Activated CD8-positive, alpha-beta T cell treated with anti-CD3 and anti-CD28 coated beads for 36 hours (primary cell): Measurements from ENCODE around the gene CST9L. TPM values are rescaled to one million over a fixed set of nuclear protein-coding genes. Genes with fewer than 3 reads are reported as not detected.

Source experiments
- ATAC-seq: fragments of 200-7000 bp; cut with Tn5 transposase; one replicate; pipeline ENCODE4 v1.10.0; 2021; ENCODE audit warnings: mild to moderate bottlenecking, moderate library complexity
- CTCF ChIA-PET: fragments of 350-600 bp; sonication (Branson Sonifier 250); formaldehyde crosslinking; loops from one replicate; lab custom pipeline; 2021; ENCODE audit warnings: antibody characterized with exemption; lab: Charles Lee
- POLR2A ChIA-PET: fragments of 350-600 bp; sonication (Branson Sonifier 250); formaldehyde crosslinking; loops from one replicate; lab custom pipeline; 2021; ENCODE audit warnings: antibody characterized with exemption; lab: Charles Lee
- DNase-seq: peaks from one replicate; pipeline ENCODE4 v3.0.0-alpha.2; 2020
- H3K27ac Mint-ChIP-seq: one replicate; pipeline ENCODE4 v1.8.0; 2021; ENCODE audit warnings: mild to moderate bottlenecking, mixed read lengths
- H3K27me3 Mint-ChIP-seq: one replicate; pipeline ENCODE4 v1.8.0; 2021; ENCODE audit warnings: mixed read lengths
- H3K36me3 Mint-ChIP-seq: one replicate; pipeline ENCODE4 v1.8.0; 2021; ENCODE audit warnings: low read depth, mixed read lengths
- H3K4me1 Mint-ChIP-seq: one replicate; pipeline ENCODE4 v1.8.0; 2021; ENCODE audit warnings: low read depth, mixed read lengths
- H3K4me3 Mint-ChIP-seq: one replicate; pipeline ENCODE4 v1.8.0; 2021; ENCODE audit warnings: mild to moderate bottlenecking, moderate library complexity, mixed read lengths
- H3K9me3 Mint-ChIP-seq: one replicate; pipeline ENCODE4 v1.8.0; 2021; ENCODE audit warnings: mixed read lengths
- CTCF ChIP-seq: fragments of 200-600 bp; IDR thresholded peaks from one replicate; pipeline ENCODE4 v1.8.0; 2022; ENCODE audit warnings: antibody characterized with exemption, mild to moderate bottlenecking
- intact Hi-C: fragments of 100-400 bp; cut with micrococcal nuclease; formaldehyde crosslinking; loops from one replicate; pipeline ENCODE4 v1.10.0; 2022
- total RNA-seq, 2 experiments: library from RNA; stranded (reverse); gene quantifications; one replicate each; pipeline ENCODE4 v1.2.3, GENCODE V29; 2021

CST9L gene
- total RNA-seq, 2 experiments from 2014 or later, result not detected

GRCh38 chr20:23586735-23587525 lies 18.6 kb upstream of the CST9L start:
- no peak overlapping the region for H3K27ac Mint-ChIP-seq
- POLR2A ChIA-PET, result no interaction called here

GRCh38 chr20:23585808-23586734 lies 17.8 kb upstream of the CST9L start:
- DNase-seq (no peak), ATAC-seq (no peak)
- H3K27ac Mint-ChIP-seq, result no peak overlapping the region
- ChIA-PET POLR2A (no interaction called here), CTCF (interaction anchor here (1.2 kb wide), 1 partner anchor 21 kb away, joined by 3 read pairs; no protein-coding TSS in a partner anchor)
- H3K9me3 Mint-ChIP-seq, result no peaks in the 10 kb centered on the region
- no peak for TF ChIP-seq CTCF
- peaks cover 4% of the 10 kb centered on the region for H3K4me1 Mint-ChIP-seq
- no peaks in the 10 kb centered on the region for H3K36me3 Mint-ChIP-seq
- intact Hi-C loops, result no loop called here
- H3K4me3 Mint-ChIP-seq, result no peak overlapping the region
- peaks cover 14% of the 10 kb centered on the region for H3K27me3 Mint-ChIP-seq

More at GRCh38 chr20:23586735-23587525, 18.6 kb upstream of the CST9L start:
- no peak for ATAC-seq
- TF ChIP-seq CTCF, result no peak
- intact Hi-C loops, result no loop called here
- CTCF ChIA-PET, result interaction anchor here (1.2 kb wide), 1 partner anchor 20 kb away, joined by 3 read pairs; no protein-coding TSS in a partner anchor
- Mint-ChIP-seq H3K4me1 (peaks cover 4% of the 10 kb centered on the region), H3K36me3 (no peaks in the 10 kb centered on the region), H3K27me3 (peaks cover 10% of the 10 kb centered on the region), H3K9me3 (no peaks in the 10 kb centered on the region), H3K4me3 (no peak overlapping the region)
- DNase-seq, result no peak

GRCh38 chr20:23585449-23585807 lies 17.1 kb upstream of the CST9L start:
- intact Hi-C loops, result no loop called here
- H3K27me3 Mint-ChIP-seq, result peaks cover 14% of the 10 kb centered on the region
- POLR2A ChIA-PET, result no interaction called here
- TF ChIP-seq CTCF, result no peak
- ATAC-seq, result no peak
- peaks cover 4% of the 10 kb centered on the region for H3K4me1 Mint-ChIP-seq
- no peak overlapping the region for H3K4me3 Mint-ChIP-seq
- no peaks in the 10 kb centered on the region for H3K36me3 Mint-ChIP-seq
- CTCF ChIA-PET, result no interaction called here
- no peak overlapping the region for H3K27ac Mint-ChIP-seq
- no peaks in the 10 kb centered on the region for H3K9me3 Mint-ChIP-seq
- no peak for DNase-seq

- H3K4me1 Mint-ChIP-seq, result peaks cover 4% of the 10 kb centered on the region
- intact Hi-C loops, result no loop called here
- H3K27me3 Mint-ChIP-seq, result peaks cover 16% of the 10 kb centered on the region
- no peak for TF ChIP-seq CTCF
- H3K4me3 Mint-ChIP-seq, result no peak overlapping the region
- ChIA-PET POLR2A (no interaction called here), CTCF (interaction anchor here (1.2 kb wide), 1 partner anchor 23 kb away, joined by 3 read pairs; no protein-coding TSS in a partner anchor)
- H3K9me3 Mint-ChIP-seq, result no peaks in the 10 kb centered on the region
- DNase-seq, result no peak
- H3K27ac Mint-ChIP-seq, result no peak overlapping the region
- H3K36me3 Mint-ChIP-seq, result no peaks in the 10 kb centered on the region
- no peak for ATAC-seq
Measured at GRCh38 chr20:23584434-23585199, 16.3 kb upstream of the CST9L start.
